HFFc6 (cell line): ENCODE results near the gene IL10RB. TPM values are rescaled to one million over a fixed set of nuclear protein-coding genes. Genes with fewer than 3 reads are reported as not detected.

Experiments used
- DNase-seq: peaks from one replicate; pipeline ENCODE4 v3.0.0-alpha.2; 2018
- H3K27ac Mint-ChIP-seq: 2 replicates; pipeline ENCODE4 v1.8.0; 2020; ENCODE audit warnings: mild to moderate bottlenecking, mixed read lengths
- H3K27me3 Mint-ChIP-seq: 2 replicates; pipeline ENCODE4 v1.8.0; 2021; ENCODE audit warnings: mild to moderate bottlenecking, moderate library complexity, mixed read lengths; ENCODE audit not compliant: insufficient read depth
- H3K36me3 Mint-ChIP-seq: 2 replicates; pipeline ENCODE4 v1.8.0; 2021; ENCODE audit warnings: low read depth, mixed read lengths
- H3K4me1 Mint-ChIP-seq: 2 replicates; pipeline ENCODE4 v1.8.0; 2020; ENCODE audit warnings: low read depth, mixed read lengths
- H3K4me3 Mint-ChIP-seq: 2 replicates; pipeline ENCODE4 v1.8.0; 2020; ENCODE audit warnings: mild to moderate bottlenecking, moderate library complexity, mixed read lengths
- H3K9me3 Mint-ChIP-seq: 2 replicates; pipeline ENCODE4 v1.8.0; 2020; ENCODE audit warnings: mild to moderate bottlenecking, mixed read lengths
- total RNA-seq, 6 experiments: library from RNA; stranded (reverse); fragmentation: NEBNext Ultra II Directional; extraction: Animal tissue kit (Norgen Biotek cat#: 25700); gene quantifications; 2 replicates in 1 of 6; 3 replicates in 5 of 6; pipeline ENCODE4 v1.2.3, GENCODE V29; 2021
- TF ChIP-seq, protein P1 (sequence below): fragments of 200-600 bp; sonication (generic); IDR thresholded peaks from 2 replicates; pipeline ENCODE4 v1.5.0; 2021; ENCODE audit warnings: antibody characterized with exemption, mild to moderate bottlenecking

Gene IL10RB
- total RNA-seq, 6 experiments from 2014 or later: 25.5 to 35.3 (median 29.5) TPM

DNA sequence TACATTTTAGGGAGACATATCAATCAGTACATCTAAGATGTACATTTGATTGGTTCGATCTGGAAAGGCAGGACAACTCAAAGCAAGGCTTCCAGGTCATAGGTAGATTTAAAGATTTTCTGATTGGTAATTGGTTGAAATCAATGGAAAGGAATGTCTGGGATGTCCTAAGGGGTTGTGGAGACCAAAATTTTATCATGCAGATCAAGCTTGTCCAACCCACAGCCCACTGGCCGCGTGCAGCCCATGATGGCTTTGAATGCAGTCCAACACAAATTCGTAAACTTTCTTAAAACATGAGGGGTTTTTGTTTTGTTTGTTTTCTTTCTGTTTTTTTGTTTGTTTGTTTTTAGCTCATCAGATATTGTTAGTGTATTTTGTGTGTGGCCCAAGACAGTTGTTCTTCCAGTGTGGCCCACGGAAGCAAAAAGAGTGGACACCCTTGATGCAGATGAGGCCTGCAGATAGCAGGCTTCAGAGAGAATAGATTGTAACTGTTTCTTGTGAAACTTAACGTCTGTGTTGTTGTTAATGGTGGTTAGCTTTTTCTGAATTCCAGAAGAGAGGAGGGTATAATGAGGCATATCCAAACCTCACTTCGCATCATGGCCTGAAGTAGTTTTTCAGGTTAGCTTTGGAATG lies 61.7 kb downstream of the IL10RB start:
- peaks cover 16% of the 10 kb centered on the region for H3K36me3 Mint-ChIP-seq
- H3K27me3 Mint-ChIP-seq: no peaks in the 10 kb centered on the region
- H3K27ac Mint-ChIP-seq: no peak overlapping the region
- TF ChIP-seq, protein P1, sequence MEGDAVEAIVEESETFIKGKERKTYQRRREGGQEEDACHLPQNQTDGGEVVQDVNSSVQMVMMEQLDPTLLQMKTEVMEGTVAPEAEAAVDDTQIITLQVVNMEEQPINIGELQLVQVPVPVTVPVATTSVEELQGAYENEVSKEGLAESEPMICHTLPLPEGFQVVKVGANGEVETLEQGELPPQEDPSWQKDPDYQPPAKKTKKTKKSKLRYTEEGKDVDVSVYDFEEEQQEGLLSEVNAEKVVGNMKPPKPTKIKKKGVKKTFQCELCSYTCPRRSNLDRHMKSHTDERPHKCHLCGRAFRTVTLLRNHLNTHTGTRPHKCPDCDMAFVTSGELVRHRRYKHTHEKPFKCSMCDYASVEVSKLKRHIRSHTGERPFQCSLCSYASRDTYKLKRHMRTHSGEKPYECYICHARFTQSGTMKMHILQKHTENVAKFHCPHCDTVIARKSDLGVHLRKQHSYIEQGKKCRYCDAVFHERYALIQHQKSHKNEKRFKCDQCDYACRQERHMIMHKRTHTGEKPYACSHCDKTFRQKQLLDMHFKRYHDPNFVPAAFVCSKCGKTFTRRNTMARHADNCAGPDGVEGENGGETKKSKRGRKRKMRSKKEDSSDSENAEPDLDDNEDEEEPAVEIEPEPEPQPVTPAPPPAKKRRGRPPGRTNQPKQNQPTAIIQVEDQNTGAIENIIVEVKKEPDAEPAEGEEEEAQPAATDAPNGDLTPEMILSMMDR: no peak
- no peak overlapping the region for H3K4me3 Mint-ChIP-seq
- peaks cover 10% of the 10 kb centered on the region for H3K9me3 Mint-ChIP-seq
- no peaks in the 10 kb centered on the region; the same call in 1 of the 2 replicates for H3K4me1 Mint-ChIP-seq
- DNase-seq: no peak

DNA sequence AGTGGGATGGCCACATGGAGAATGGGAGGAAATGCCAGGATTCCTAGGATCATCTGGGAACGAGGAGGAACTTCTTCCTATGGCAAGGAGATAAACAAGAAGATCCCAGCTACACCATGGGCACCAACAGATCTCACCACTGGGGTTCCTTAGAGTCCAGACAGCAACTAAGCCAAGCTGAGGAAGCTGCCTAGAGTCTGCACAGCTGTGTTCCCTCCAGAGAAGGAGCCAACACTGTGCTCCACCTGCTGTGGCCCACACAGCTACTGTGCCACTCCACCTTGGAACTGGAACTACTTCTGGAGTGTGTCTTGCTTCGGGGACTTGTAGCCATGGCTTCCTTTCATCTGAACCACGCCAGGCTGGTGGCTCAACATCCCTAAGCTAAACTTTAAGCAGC lies 64.6 kb downstream of the IL10RB start:
- Mint-ChIP-seq H3K36me3 (peaks cover 21% of the 10 kb centered on the region), H3K27ac (no peak overlapping the region)

DNA sequence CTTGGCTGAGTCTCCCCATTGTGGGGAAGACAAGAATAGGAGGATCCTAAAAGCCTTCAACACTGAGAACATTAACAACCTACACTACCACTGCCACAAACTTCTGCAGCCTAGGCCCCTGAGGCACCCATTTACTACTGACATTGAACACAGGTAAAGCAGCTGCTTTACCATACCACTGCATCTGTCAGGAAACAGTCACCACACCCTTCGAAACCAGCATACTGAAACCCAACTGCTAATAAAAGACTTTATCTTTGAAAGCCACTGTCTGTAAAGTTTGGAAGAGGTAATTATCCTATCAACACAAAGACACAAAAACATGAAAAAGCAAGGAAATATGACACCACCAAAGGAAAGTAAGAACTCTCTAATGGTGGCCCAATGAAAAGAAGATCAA lies 66.0 kb downstream of the IL10RB start:
- Mint-ChIP-seq H3K4me3 (no peak overlapping the region), H3K27me3 (no peaks in the 10 kb centered on the region), H3K4me1 (no peaks in the 10 kb centered on the region; the same call in 1 of the 2 replicates), H3K27ac (no peak overlapping the region), H3K36me3 (peaks cover 21% of the 10 kb centered on the region), H3K9me3 (peaks cover 16% of the 10 kb centered on the region)
- DNase-seq: no peak
- TF ChIP-seq, protein P1: no peak

More for the DNA sequence above, 64.6 kb downstream of the IL10RB start:
- no peak for DNase-seq
- Mint-ChIP-seq H3K4me3 (no peak overlapping the region), H3K4me1 (no peaks in the 10 kb centered on the region; the same call in 1 of the 2 replicates), H3K27me3 (no peaks in the 10 kb centered on the region), H3K9me3 (peaks cover 16% of the 10 kb centered on the region)
- TF ChIP-seq, protein P1: no peak

DNA sequence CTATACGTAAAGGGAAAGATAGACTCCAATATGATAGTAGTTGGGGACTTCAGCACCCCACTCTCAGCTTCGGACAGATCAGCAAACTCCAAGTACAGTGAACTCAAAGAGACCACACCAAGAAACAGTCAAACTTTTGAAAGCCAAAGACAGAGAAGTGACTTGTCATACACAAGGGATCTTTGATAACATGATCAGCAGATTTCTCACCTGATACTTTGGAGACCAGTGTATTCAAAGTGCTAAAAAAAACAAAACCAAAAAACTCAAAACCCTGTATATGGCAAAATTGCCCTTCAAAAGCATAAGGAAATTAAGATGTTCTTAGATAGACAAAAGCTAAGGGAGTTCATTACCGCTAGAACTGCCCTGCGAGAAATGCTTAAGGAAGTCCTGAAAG lies 68.0 kb downstream of the IL10RB start:
- peaks cover 21% of the 10 kb centered on the region for H3K36me3 Mint-ChIP-seq

DNA sequence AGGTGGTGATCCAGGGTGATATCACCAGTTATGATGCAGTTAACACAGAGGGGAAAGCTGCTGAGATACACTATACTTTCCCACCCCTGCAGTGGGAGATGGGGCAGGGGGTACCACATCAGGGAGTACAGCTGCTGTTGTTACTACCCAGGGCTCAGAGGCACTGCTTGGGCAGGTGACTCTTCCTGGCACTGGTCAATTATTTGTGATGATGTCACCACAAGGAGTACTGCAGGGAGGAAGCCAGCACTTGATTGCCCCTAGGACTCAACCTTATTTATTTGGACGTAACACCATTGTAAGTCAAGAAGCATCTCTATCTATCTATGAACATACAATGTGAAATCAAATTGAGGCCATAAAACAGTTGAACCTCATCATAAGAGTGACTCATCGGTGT lies 68.7 kb downstream of the IL10RB start:
- H3K4me3 Mint-ChIP-seq: no peak overlapping the region
- no peak overlapping the region for H3K27ac Mint-ChIP-seq
- TF ChIP-seq, protein P1: no peak
- no peak for DNase-seq
- H3K36me3 Mint-ChIP-seq: peaks cover 21% of the 10 kb centered on the region
- no peaks in the 10 kb centered on the region for H3K27me3 Mint-ChIP-seq
- peaks cover 2% of the 10 kb centered on the region; the same call in 1 of the 2 replicates for H3K4me1 Mint-ChIP-seq
- H3K9me3 Mint-ChIP-seq: peaks cover 16% of the 10 kb centered on the region

More for the DNA sequence above, 68.0 kb downstream of the IL10RB start:
- TF ChIP-seq, protein P1: no peak
- H3K27ac Mint-ChIP-seq: no peak overlapping the region
- no peak overlapping the region for H3K4me3 Mint-ChIP-seq
- peaks cover 16% of the 10 kb centered on the region for H3K9me3 Mint-ChIP-seq
- H3K27me3 Mint-ChIP-seq: no peaks in the 10 kb centered on the region
- H3K4me1 Mint-ChIP-seq: no peaks in the 10 kb centered on the region
- DNase-seq: no peak
